AG09319 (cell line): ENCODE data around the gene PLCH2.

ENCODE experiments used
- DNase-seq: peaks from one replicate; pipeline ENCODE4 v3.0.0-alpha.2; 2010; ENCODE audit warnings: low read depth; ENCODE audit errors: extremely low read depth
- CTCF ChIP-seq: IDR thresholded peaks from 2 replicates; pipeline ENCODE4 v1.5.1; 2011; ENCODE audit warnings: low read depth, mild to moderate bottlenecking, inconsistent platforms, low read length, moderate library complexity

PLCH2 gene

DNA sequence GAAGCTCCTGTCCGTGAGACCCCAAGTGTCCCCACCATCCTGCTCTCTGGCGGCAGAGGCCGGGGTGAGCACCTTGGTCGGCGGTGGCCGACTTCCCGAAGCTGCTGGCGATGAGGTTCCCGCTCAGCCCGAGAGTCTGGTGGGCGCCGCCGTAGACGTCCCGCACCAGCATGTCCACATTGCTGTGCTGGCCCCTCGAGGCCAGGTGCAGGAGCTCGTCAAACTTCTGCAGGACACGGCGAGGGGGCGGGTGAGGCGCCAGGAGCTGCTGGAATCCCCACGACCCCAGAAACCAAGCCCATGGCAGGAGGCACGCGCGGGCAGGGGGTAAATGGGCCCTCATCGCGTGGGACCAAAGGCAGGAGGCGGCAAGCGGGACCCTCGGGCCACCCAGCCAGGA lies 43.6 kb downstream of the PLCH2 start:
- DNase-seq = no peak
- no peak for TF ChIP-seq CTCF

DNA sequence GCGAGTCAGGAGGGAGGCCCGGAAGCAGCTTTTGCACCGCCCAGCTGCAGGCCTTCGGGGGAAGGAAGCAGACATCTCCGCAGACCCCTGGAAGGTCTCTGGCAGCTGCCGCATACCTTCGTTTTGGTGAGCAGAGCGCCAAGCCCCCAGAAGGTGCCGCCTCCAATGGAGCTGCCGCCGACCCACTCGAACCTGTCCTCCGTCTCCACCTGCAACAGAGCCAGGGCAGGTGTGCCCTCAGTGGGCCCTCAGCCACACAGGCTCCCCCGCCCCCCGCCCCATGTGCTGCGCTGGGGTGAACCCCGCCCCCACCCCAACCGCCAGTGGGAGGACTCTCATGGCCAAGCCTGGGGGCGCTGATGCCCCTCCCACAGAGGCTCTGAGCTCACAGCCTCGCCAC lies 44.1 kb downstream of the PLCH2 start:
- TF ChIP-seq CTCF = no peak
- DNase-seq = no peak

- DNase-seq = no peak
- no peak for TF ChIP-seq CTCF
Measured at GRCh38 chr1:2520806-2521205, 44.7 kb downstream of the PLCH2 start.

DNA sequence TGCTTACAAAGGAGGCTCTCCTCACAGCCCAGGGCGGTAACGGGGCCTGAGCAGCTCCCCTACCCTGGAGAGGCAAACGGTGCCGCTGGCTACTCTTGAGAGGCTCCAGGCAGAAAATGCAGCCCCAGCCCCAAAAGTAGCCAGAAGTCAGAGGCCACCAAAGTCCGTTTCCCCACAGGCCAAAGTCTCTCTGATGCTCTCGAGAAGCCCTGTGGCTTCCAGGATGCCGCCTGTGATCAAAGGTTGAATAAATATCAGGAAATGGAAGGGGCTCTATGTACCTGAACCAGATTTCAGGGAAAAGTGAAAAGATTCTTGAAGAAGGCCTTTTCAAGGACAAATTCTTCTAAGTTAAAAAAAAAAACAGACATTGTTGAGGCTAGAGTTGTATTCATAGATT lies 46.1 kb downstream of the PLCH2 start:
- DNase-seq = no peak
- TF ChIP-seq CTCF = no peak

GRCh38 chr1:2523191-2523890 lies 47.3 kb downstream of the PLCH2 start:
- TF ChIP-seq CTCF = no peak
- DNase-seq = no peak

DNA sequence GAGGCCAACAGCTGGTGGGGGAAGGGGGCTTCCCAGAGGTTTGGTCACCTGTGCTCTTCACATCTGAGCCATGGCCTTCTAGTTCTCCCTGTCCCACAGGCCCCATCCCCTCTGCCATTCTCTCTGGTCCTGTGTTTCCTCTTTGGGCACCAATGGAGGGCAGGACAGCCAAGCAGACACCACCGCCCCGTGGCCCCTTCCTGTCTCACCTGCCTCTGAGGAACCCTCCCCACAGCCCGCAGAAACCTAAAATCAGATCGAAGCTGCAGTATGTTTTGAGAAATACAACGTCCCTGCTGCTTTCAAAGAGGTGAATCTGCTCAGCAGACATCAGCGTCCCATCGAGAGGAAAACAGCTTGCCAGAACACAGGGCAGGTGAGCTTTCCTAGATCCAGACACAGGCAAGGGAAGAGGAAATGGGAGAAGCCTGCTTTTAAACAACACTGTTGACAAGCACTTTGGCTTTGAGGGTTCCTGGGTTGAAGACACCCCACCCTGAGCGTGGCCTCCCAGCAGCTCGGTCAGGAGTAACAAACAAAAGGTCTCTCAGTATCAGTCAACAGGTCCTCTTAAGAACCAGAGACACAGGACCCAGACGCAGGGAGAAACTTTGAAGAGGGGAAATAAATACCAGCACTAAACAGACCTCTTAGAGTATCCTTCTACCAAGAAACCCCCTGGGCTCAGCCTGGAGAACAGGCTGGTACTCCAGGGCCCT lies 48.0 kb downstream of the PLCH2 start:
- TF ChIP-seq CTCF = no peak
- no peak for DNase-seq

GRCh38 chr1:2525572-2525919 lies 49.5 kb downstream of the PLCH2 start:
- TF ChIP-seq CTCF = no peak
- DNase-seq = no peak
